Esophagus muscularis mucosa (tissue), 4 donors: ENCODE measurements around the gene ESAM.

ENCODE experiments used
- CTCF ChIP-seq, 3 experiments: fragments of 200-600 bp in 2 of 3; fragments of 450-650 bp in 1 of 3; sonication (generic) in 2 of 3; IDR thresholded peaks; one replicate each; pipeline ENCODE4 v1.5.1; 2017 to 2019; ENCODE audit warnings: antibody characterized with exemption in 3 of 3, mild to moderate bottlenecking in 2 of 3, moderate library complexity in 1 of 3
- EP300 ChIP-seq: sonication (generic); formaldehyde crosslinking; IDR thresholded peaks from one replicate; pipeline ENCODE4 v1.6.1; 2017; ENCODE audit warnings: antibody characterized with exemption
- POLR2A ChIP-seq: fragments of 450-650 bp; IDR thresholded peaks from one replicate; pipeline ENCODE4 v1.6.1; 2017; ENCODE audit warnings: antibody characterized with exemption, moderate library complexity, mild to moderate bottlenecking, low read depth
- POLR2AphosphoS5 ChIP-seq, 2 donors: sonication (generic); formaldehyde crosslinking; IDR thresholded peaks; one replicate each; pipeline ENCODE4 v1.6.1; 2017; ENCODE audit warnings: antibody characterized with exemption in 2 of 2

- TF ChIP-seq CTCF (IDR thresholded peaks at IDR 0.05) (no peak), POLR2A (no peak), EP300 (no peak), POLR2AphosphoS5 (IDR thresholded peaks at IDR 0.05) (no peak)
Observed at GRCh38 chr11:124766156-124766555, 4.1 kb upstream of the ESAM start.
